Peyer's patch (tissue), 4 donors: ENCODE data around the gene SSU72.

Experiments
- POLR2A ChIP-seq, 2 donors: fragments of 450-650 bp; IDR thresholded peaks; one replicate each; pipeline ENCODE4 v1.5.1; 2017; ENCODE audit warnings: antibody characterized with exemption in 2 of 2, mild to moderate bottlenecking in 2 of 2, moderate library complexity in 2 of 2
- TF ChIP-seq, protein P1 (sequence below), 6 experiments: fragments of 450-650 bp in 4 of 6; fragments of 200-600 bp in 2 of 6; sonication (generic) in 1 of 6; IDR thresholded peaks; one replicate each; pipeline ENCODE4 v1.5.1; 2017 to 2019; ENCODE audit warnings: antibody characterized with exemption in 6 of 6, mild to moderate bottlenecking in 3 of 6, moderate library complexity in 1 of 6

DNA sequence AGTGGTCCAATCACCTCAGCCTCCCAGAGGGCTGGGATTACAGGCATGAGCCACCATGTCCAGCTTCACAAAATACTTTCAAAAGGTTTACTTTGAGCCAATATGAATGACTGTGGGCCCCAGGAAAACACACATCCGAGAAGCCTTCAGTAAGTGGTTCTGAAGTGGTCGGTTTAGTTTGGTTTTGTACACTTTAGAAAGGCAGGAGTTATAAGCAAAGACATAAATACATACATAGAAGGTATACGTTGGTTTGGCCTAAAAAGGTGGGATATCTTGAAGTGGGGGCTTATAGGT lies 37.4 kb upstream of the SSU72 start:
- TF ChIP-seq POLR2A (IDR thresholded peaks at IDR 0.05): no peak
- TF ChIP-seq, protein P1, sequence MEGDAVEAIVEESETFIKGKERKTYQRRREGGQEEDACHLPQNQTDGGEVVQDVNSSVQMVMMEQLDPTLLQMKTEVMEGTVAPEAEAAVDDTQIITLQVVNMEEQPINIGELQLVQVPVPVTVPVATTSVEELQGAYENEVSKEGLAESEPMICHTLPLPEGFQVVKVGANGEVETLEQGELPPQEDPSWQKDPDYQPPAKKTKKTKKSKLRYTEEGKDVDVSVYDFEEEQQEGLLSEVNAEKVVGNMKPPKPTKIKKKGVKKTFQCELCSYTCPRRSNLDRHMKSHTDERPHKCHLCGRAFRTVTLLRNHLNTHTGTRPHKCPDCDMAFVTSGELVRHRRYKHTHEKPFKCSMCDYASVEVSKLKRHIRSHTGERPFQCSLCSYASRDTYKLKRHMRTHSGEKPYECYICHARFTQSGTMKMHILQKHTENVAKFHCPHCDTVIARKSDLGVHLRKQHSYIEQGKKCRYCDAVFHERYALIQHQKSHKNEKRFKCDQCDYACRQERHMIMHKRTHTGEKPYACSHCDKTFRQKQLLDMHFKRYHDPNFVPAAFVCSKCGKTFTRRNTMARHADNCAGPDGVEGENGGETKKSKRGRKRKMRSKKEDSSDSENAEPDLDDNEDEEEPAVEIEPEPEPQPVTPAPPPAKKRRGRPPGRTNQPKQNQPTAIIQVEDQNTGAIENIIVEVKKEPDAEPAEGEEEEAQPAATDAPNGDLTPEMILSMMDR (IDR thresholded peaks at IDR 0.05): no peak
